Stimulated activated CD4-positive, alpha-beta T cell treated with anti-CD3 and anti-CD28 coated beads, Interleukin-12 subunit alpha, Interleukin-12 subunit beta, amount 100 ng/mL, for 48 hours (primary cell): ENCODE measurements around the gene MEIOSIN.

Experiments
- DNase-seq, 3 donors: peaks; one replicate each; pipeline ENCODE4 v3.0.0-alpha.2; 2020; ENCODE audit warnings: low read depth in 2 of 3, low spot score in 1 of 3

Gene MEIOSIN

GRCh38 chr19:45764945-45765701 lies 31.9 kb downstream of the MEIOSIN start:
- DNase-seq: no peak

- no peak for DNase-seq
Measured at GRCh38 chr19:45765702-45766295, 32.6 kb downstream of the MEIOSIN start.

GRCh38 chr19:45766296-45766868 lies 33.1 kb downstream of the MEIOSIN start:
- DNase-seq: no peak

- DNase-seq: no peak
Measured at GRCh38 chr19:45766869-45767346, 33.7 kb downstream of the MEIOSIN start.

- DNase-seq: no peak
Measured at GRCh38 chr19:45767410-45767880, 34.2 kb downstream of the MEIOSIN start.

- no peak for DNase-seq
Measured at GRCh38 chr19:45767881-45768654, 34.8 kb downstream of the MEIOSIN start.

GRCh38 chr19:45768655-45768983 lies 35.4 kb downstream of the MEIOSIN start:
- no peak for DNase-seq

GRCh38 chr19:45768984-45769782 lies 35.9 kb downstream of the MEIOSIN start, which contains the start of gene SIX5:
TSS of gene SIX5 (minus strand) at chr19:45769252. CDS start at chr19:45768844, 408 bp downstream.
- DNase-seq: peak; percentile 94 to 96 (median 95)

GRCh38 chr19:45769821-45770191 lies 36.6 kb downstream of the MEIOSIN start:
- peak in 1 of 3 donors; percentile 27 for DNase-seq

- DNase-seq: peak; percentile 83 to 86 (median 84)
Measured at GRCh38 chr19:45770192-45771101, 37.2 kb downstream of the MEIOSIN start.

GRCh38 chr19:45771311-45771933 lies 38.2 kb downstream of the MEIOSIN start:
- no peak for DNase-seq

- no peak for DNase-seq
Measured at GRCh38 chr19:45772130-45772840, 39.0 kb downstream of the MEIOSIN start.

- DNase-seq: no peak
Measured at GRCh38 chr19:45772912-45773311, 39.7 kb downstream of the MEIOSIN start.

- no peak for DNase-seq
Measured at GRCh38 chr19:45773384-45773783, 40.1 kb downstream of the MEIOSIN start.

- no peak for DNase-seq
Measured at GRCh38 chr19:45774765-45775164, 41.5 kb downstream of the MEIOSIN start.

- no peak for DNase-seq
Measured at GRCh38 chr19:45777395-45777961, 44.2 kb downstream of the MEIOSIN start.

- DNase-seq: no peak
Measured at GRCh38 chr19:45778010-45778661, 44.9 kb downstream of the MEIOSIN start.
